GM18868 (cell line): ENCODE data around the gene SETBP1.

Source experiments
- ATAC-seq: cut with Tn5 transposase; IDR thresholded peaks from one replicate; pipeline ENCODE4 v1.9.1; 2021; ENCODE audit warnings: mild to moderate bottlenecking, moderate library complexity; ENCODE audit not compliant: unreplicated experiment

SETBP1 gene

DNA sequence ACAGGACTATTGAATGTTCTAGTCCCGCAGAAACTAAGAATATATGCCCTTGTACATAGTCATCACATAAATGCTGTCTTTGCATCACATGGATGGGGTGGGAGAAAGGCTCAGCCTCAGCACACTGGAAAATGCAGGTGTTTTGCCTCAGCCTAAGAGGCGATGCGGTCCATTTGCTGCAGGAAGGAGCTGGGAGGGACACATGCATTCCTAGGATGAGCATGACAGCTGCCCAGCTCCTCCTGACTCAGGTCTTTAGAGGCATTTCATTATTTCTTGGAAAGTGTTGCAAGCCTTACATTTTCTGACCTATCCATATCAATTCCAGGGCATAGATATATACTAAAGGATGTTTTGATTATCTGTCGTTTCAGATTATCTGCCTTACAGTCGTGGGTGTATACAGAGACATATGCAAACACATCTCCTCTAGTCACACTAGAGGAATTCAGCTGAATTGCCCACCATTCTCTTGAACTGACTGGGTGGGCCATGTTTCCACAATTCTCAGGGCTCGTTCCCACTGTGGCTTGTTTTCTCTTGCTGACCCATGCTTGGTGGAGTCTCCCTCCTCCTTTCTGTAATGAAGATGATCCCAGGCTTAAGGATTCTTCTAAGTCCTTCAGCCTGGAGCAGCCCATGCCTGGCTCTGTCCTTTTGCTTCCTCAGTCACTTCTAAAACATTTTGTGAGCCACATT is 156.9 kb downstream of the SETBP1 start:
- no peak for ATAC-seq

DNA sequence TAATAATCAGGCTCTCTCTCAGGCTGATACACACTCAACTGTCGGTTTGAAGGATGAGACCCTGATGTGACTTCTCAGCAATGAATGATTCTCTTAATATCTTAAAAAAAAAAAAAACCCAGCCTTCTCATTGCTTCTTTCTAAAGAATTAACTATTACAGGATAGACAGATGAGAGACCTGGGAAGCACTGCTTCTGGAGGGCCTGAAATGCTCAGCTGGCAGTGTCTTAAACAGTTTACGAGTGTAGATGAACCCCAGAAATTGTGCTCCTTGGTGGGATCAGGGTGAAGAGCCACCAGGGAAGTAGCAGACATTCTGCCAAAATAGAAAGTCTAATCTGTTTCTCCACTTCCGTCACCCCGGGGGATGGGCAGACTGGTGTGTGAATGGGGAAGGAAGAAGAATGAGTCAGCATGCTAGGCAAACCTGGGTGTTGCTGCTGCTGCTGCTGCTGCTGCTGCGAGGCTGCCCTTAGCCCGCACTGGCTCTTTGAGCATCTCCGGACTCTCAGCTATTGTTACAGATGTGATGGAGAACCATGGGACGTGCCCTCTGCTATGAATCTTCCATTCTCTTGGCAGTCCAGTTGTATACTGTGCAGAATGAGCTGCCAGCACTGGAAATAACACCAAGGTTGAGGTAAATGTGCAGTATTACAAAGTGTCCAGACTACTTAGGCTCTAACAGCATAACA is 158.4 kb downstream of the SETBP1 start:
- ATAC-seq: peak; percentile 98

- ATAC-seq: no peak
Observed at GRCh38 chr18:44840058-44840790, 159.5 kb downstream of the SETBP1 start.

- ATAC-seq: no peak
Observed at GRCh38 chr18:44841221-44841620, 160.5 kb downstream of the SETBP1 start.

GRCh38 chr18:44841752-44842587 is 161.3 kb downstream of the SETBP1 start:
- ATAC-seq: no peak

DNA sequence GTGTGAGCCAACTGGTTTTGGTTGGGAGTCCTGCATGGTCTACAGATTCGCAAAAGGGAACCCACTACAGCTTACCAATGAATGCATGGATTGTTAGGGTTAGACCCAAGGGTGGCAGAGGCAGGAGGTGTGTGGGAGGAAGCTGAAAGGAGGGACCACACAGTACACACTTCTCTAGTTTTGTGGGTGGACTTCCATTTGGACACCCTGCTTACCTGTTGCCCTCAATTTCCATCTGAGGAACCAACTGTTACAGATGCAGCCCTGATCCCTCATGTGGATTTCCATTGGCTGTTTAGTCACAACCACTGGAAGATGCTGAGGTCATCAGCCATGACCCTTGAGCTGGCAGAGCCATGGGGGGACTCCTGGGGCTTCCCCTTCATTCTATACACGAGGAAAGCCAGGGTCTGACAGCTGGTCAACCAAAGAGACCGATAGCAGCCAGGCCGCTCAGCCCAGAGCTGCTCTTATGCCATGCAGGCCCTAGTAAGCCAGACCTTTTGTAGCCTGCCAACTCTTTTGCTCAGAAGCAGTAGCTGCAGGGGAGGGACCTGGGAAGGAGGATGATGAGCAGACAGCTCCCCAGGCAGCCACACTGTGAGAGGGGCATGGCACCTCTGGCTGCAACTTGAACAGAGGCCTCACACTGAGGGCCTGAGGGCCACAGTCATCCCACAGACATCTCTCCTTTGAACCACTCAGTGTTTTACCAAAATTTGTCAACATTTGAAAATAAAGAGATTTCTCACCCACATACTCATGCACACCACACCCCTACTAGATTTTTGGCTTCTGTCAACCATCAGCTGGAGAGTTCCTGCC is 162.1 kb downstream of the SETBP1 start:
- no peak for ATAC-seq

- no peak for ATAC-seq
Observed at GRCh38 chr18:44844486-44844885, 163.8 kb downstream of the SETBP1 start.

GRCh38 chr18:44846450-44846849 is 165.8 kb downstream of the SETBP1 start:
- ATAC-seq: no peak

DNA sequence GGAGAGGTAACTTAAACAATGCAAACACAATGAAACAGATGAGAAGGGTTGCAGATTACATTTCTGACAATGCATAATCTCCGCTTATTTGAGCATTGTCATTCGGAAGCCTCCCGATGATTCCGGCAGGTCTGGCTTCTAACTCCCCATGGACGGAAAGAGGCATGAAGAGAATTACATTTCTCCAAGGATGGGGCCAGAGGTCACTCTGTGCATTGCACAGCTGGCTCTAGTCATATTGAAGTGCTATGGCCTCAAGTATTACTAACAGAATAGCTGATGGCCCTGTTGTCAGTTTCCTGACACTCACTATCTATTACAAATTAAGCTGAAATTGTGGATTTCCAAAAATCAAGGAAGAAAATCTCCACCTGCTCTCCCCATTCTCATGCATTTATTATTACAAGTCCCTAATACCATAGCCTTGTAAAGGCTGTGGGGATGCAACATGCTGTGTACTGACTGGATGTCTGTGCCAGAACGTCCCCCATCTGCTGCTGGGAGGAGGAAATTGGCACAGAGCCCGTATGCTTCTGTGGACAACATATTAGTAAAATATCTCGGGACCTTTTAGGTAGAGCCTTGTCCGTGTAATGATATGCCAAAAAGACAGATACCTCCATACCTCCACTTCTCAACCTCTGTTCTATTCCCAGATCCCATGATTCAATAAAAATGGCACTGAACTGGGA is 168.1 kb downstream of the SETBP1 start:
- no peak for ATAC-seq

DNA sequence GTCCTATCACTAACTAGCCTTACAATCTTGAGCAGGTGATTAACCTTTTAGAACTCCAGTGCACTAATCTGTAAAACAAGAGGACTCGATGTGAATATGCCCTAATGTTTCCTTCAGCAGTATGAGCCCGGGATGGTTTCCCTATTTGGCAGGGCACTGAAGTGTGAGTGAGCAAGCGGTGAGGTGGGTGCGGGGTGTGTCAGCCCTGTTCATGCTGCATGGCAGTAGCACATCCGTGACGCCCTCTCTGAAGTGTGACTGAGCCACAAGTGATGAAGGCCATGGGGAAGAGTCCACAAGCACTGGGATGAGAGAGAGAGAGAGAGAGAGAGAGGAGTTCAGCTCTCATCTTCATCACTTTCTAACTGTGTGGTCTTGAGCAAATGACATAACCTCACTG is 168.7 kb downstream of the SETBP1 start:
- no peak for ATAC-seq

GRCh38 chr18:44850001-44850400 is 169.3 kb downstream of the SETBP1 start:
- no peak for ATAC-seq

- no peak for ATAC-seq
Observed at GRCh38 chr18:44851856-44852621, 171.4 kb downstream of the SETBP1 start.

DNA sequence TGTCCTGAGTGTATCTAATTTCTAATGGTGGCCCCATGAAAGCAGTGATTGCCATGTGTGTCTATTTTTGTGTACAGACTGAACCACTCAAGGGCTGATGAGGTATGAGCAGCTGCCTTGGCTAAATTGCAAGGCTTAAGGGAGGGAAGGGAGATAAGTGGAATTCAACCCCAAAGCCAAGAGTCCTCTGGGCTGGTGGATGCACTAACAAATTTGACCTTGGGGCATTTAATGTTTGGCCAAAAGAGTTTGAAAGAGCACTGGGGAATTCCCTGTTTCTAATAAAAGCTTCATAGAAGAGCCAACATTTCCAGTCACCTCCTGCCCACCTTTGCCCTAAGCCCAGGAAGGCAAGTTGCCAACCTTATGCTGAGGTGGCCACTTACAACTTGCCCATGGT is 172.1 kb downstream of the SETBP1 start:
- no peak for ATAC-seq

DNA sequence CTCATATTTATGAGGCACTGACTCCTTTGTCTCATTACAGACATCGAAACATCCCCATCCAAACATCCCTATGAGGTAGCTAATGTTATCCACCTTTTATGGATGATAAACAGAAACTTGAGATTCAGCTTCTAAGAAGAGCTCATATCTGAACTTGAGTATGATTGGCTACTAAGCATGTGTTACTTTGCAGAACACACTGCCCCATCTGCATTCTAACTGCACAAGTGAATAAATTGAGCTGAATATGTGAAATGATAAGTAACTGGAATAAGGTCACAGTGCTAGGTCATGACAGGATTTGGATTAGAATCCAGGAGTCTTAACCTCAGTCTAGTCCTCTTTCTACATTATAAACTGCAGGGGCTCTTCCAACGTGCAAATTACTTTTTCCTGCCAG is 172.7 kb downstream of the SETBP1 start:
- ATAC-seq: no peak

GRCh38 chr18:44855681-44856080 is 175.0 kb downstream of the SETBP1 start:
- ATAC-seq: no peak

- no peak for ATAC-seq
Observed at GRCh38 chr18:44856157-44856556, 175.5 kb downstream of the SETBP1 start.

- no peak for ATAC-seq
Observed at GRCh38 chr18:44857081-44857480, 176.4 kb downstream of the SETBP1 start.

- no peak for ATAC-seq
Observed at GRCh38 chr18:44857744-44858491, 177.2 kb downstream of the SETBP1 start.
